Fibroblast of lung (primary cell): Measurements from ENCODE around the gene NOX3. TPM values are rescaled to one million over a fixed set of nuclear protein-coding genes. Genes with fewer than 3 reads are reported as not detected.

Source experiments
- DNase-seq, 2 donors: peaks; one replicate each; pipeline versions ENCODE4 v3.0.0 to v3.0.0-alpha.2; 2010; ENCODE audit warnings: low read depth in 2 of 2
- H2AFZ ChIP-seq: 2 replicates; pipeline ENCODE4 v1.5.1; 2012; ENCODE audit warnings: low read length, control low read depth, inconsistent platforms
- H3K27ac ChIP-seq: 2 replicates; pipeline ENCODE4 v1.5.1; 2011; ENCODE audit warnings: low read length, control low read depth; ENCODE audit not compliant: insufficient read depth
- H3K27me3 ChIP-seq: 2 replicates; pipeline ENCODE4 v1.5.1; 2011; ENCODE audit warnings: mild to moderate bottlenecking, low read length; ENCODE audit not compliant: control insufficient read depth, insufficient read depth
- H3K36me3 ChIP-seq: 2 replicates; pipeline ENCODE4 v1.5.1; 2011; ENCODE audit warnings: low read length; ENCODE audit not compliant: control insufficient read depth, insufficient read depth
- H3K4me1 ChIP-seq: 2 replicates; pipeline ENCODE4 v1.5.1; 2011; ENCODE audit warnings: low read length; ENCODE audit not compliant: control insufficient read depth, insufficient read depth; ENCODE audit errors: extremely low read depth
- H3K4me2 ChIP-seq: 2 replicates; pipeline ENCODE4 v1.5.1; 2011; ENCODE audit warnings: low read length, control low read depth; ENCODE audit not compliant: insufficient read depth; ENCODE audit errors: extremely low read depth
- H3K4me3 ChIP-seq, 4 experiments: fragments of 200-600 bp in 1 of 4; sonication (generic) in 1 of 4; replicated peaks in 1 of 4; 2 replicates each; pipeline ENCODE4 v1.5.1; 2011 to 2016; ENCODE audit warnings: low read length in 4 of 4, low read depth in 3 of 4, mild to moderate bottlenecking in 3 of 4, control low read depth in 2 of 4, inconsistent platforms in 1 of 4, mixed read lengths in 1 of 4; ENCODE audit not compliant: insufficient read depth in 1 of 4; ENCODE audit errors: control extremely low read depth in 1 of 4
- H3K79me2 ChIP-seq: 2 replicates; pipeline ENCODE4 v1.5.1; 2012; ENCODE audit warnings: mild to moderate bottlenecking, low read length, inconsistent platforms; ENCODE audit not compliant: control insufficient read depth, insufficient read depth
- H3K9ac ChIP-seq: 2 replicates; pipeline ENCODE4 v1.5.1; 2011; ENCODE audit warnings: mild to moderate bottlenecking, low read length, control low read depth; ENCODE audit not compliant: insufficient read depth
- H3K9me3 ChIP-seq: 2 replicates; pipeline ENCODE4 v1.5.1; 2012; ENCODE audit warnings: low read depth, low read length; ENCODE audit not compliant: control insufficient read depth, insufficient read depth
- H4K20me1 ChIP-seq: 2 replicates; pipeline ENCODE4 v1.5.1; 2011; ENCODE audit warnings: low read length; ENCODE audit not compliant: control insufficient read depth, insufficient read depth; ENCODE audit errors: extremely low read depth
- CTCF ChIP-seq, 2 donors: IDR thresholded peaks in 1 of 2; conservative IDR thresholded peaks in 1 of 2; 1 replicate in 1 of 2; 2 replicates in 1 of 2; pipeline ENCODE4 v1.5.1; 2011 to 2012; ENCODE audit warnings: low read length in 2 of 2, control low read depth in 1 of 2, inconsistent platforms in 1 of 2, low read depth in 1 of 2, mild to moderate bottlenecking in 1 of 2
- EZH2 ChIP-seq: IDR thresholded peaks from 2 replicates; pipeline ENCODE4 v1.5.1; 2012; ENCODE audit warnings: low read length, control low read depth, mild to moderate bottlenecking; ENCODE audit errors: missing control alignments
- polyA plus RNA-seq, 2 donors: library from polyadenylated mRNA; depleted of rRNA in 1 of 2; stranded (reverse) in 1 of 2; unstranded in 1 of 2; fragments of >200 nt; gene quantifications; 2 replicates each; pipeline ENCODE4 v1.2.1, GENCODE V29; 2011 to 2012; ENCODE audit warnings: missing spikeins in 1 of 2
- total RNA-seq: library from RNA; depleted of rRNA; stranded (reverse); fragments of >200 nt; gene quantifications from 2 replicates; pipeline ENCODE4 v1.2.1, GENCODE V29; 2014

The NOX3 gene
- total and polyA plus RNA-seq, 2 donors (not counting 1 experiment from before 2014, with no cell fraction given) = not detected

- no peak overlapping the region for H3K27ac ChIP-seq
- no peaks in the 10 kb centered on the region for H3K36me3 ChIP-seq
- no peaks in the 10 kb centered on the region for H4K20me1 ChIP-seq
- TF ChIP-seq EZH2 (no peak), CTCF (conservative IDR thresholded peaks at IDR 0.05 in 1 of 2, IDR thresholded peaks at IDR 0.05 in 1 of 2; ENCODE audit: low read depth in 1 of 2, low read length in 2 of 2) (no peak)
- H3K27me3 ChIP-seq = no peaks in the 10 kb centered on the region
- no peak overlapping the region for H3K4me2 ChIP-seq
- DNase-seq = no peak
- no peaks in the 10 kb centered on the region for H3K4me1 ChIP-seq
- no peaks in the 10 kb centered on the region for H3K79me2 ChIP-seq
- no peaks in the 10 kb centered on the region for H3K9me3 ChIP-seq
- no peak overlapping the region for H3K9ac ChIP-seq
- H3K4me3 ChIP-seq = no peak overlapping the region
- no peak overlapping the region for H2AFZ ChIP-seq
Measured at GRCh38 chr6:155396605-155397004, 59.0 kb downstream of the NOX3 start.

- Histone ChIP-seq H3K9ac (no peak overlapping the region), H3K27me3 (no peaks in the 10 kb centered on the region), H3K4me1 (no peaks in the 10 kb centered on the region), H3K79me2 (no peaks in the 10 kb centered on the region), H3K4me2 (no peak overlapping the region), H3K9me3 (no peaks in the 10 kb centered on the region), H3K36me3 (no peaks in the 10 kb centered on the region), H3K4me3 (no peak overlapping the region), H2AFZ (no peak overlapping the region), H4K20me1 (no peaks in the 10 kb centered on the region), H3K27ac (no peak overlapping the region)
- no peak for DNase-seq
- TF ChIP-seq EZH2 (no peak), CTCF (conservative IDR thresholded peaks at IDR 0.05 in 1 of 2, IDR thresholded peaks at IDR 0.05 in 1 of 2; ENCODE audit: low read depth in 1 of 2, low read length in 2 of 2) (no peak)
Measured at GRCh38 chr6:155395339-155395738, 60.3 kb downstream of the NOX3 start.

- H3K79me2 ChIP-seq = no peaks in the 10 kb centered on the region
- no peaks in the 10 kb centered on the region for H3K4me1 ChIP-seq
- H3K4me2 ChIP-seq = no peak overlapping the region
- no peaks in the 10 kb centered on the region for H3K27me3 ChIP-seq
- no peaks in the 10 kb centered on the region for H3K9me3 ChIP-seq
- TF ChIP-seq CTCF (conservative IDR thresholded peaks at IDR 0.05 in 1 of 2, IDR thresholded peaks at IDR 0.05 in 1 of 2; ENCODE audit: low read depth in 1 of 2, low read length in 2 of 2) (no peak), EZH2 (no peak)
- peak in 1 of 2 donors; percentile 34 for DNase-seq
- no peak overlapping the region for H3K27ac ChIP-seq
- no peak overlapping the region for H3K4me3 ChIP-seq
- no peak overlapping the region for H3K9ac ChIP-seq
- H2AFZ ChIP-seq = no peak overlapping the region
- no peaks in the 10 kb centered on the region for H4K20me1 ChIP-seq
- no peaks in the 10 kb centered on the region for H3K36me3 ChIP-seq
Measured at GRCh38 chr6:155389130-155389529, 66.5 kb downstream of the NOX3 start.
